Effector memory CD4-positive, alpha-beta T cell (primary cell): Measurements from ENCODE around the gene RBM26.

Experiments used
- DNase-seq, 3 donors: peaks; one replicate each; pipeline ENCODE4 v3.0.0-alpha.2; 2020
- H3K27ac ChIP-seq: 2 replicates; pipeline ENCODE4 v1.7.0; 2013; ENCODE audit warnings: mild to moderate bottlenecking, low read length, moderate library complexity; ENCODE audit not compliant: insufficient read depth, poor library complexity, severe bottlenecking
- H3K27me3 ChIP-seq: replicated peaks from 2 replicates; pipeline ENCODE4 v1.7.0; 2013; ENCODE audit warnings: mild to moderate bottlenecking, low read length; ENCODE audit not compliant: insufficient read depth, control insufficient read depth, poor library complexity, severe bottlenecking
- H3K36me3 ChIP-seq: 2 replicates; pipeline ENCODE4 v1.7.0; 2013; ENCODE audit warnings: mild to moderate bottlenecking, low read length, moderate library complexity; ENCODE audit not compliant: control insufficient read depth, insufficient read depth
- H3K4me1 ChIP-seq: 2 replicates; pipeline ENCODE4 v1.7.0; 2013; ENCODE audit warnings: low read length, mild to moderate bottlenecking; ENCODE audit not compliant: control insufficient read depth, insufficient read depth, poor library complexity, severe bottlenecking
- H3K4me3 ChIP-seq: 2 replicates; pipeline ENCODE4 v1.7.0; 2013; ENCODE audit warnings: low read length, low read depth, mild to moderate bottlenecking; ENCODE audit not compliant: insufficient read depth, poor library complexity, severe bottlenecking
- H3K9me3 ChIP-seq: 2 replicates; pipeline ENCODE4 v1.7.0; 2013; ENCODE audit warnings: mild to moderate bottlenecking, low read length, moderate library complexity; ENCODE audit not compliant: control insufficient read depth

RBM26 gene

DNA sequence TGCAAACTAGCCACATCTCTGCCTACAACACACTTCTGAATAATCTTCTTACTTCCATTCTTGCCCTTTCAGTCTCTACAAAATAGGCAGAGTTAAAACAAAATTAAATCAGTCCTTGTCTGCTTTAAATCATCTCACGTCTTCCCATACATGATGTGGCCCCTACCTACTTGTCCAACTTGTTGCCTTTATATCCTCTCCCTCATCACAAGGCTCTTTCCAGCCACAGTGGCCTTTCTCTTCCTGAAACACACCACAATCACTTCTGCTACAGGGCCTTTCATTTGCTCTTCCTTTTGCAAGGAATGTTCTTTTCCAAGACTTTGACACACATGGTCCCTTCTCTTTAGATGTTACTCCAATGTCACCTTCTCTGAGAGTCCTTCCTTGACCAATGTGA, 1.7 kb downstream of the RBM26 start:
- Histone ChIP-seq H3K36me3 (no peaks in the 10 kb centered on the region), H3K4me1 (peaks cover 19% of the 10 kb centered on the region), H3K9me3 (no peaks in the 10 kb centered on the region), H3K27me3 (no peaks in the 10 kb centered on the region), H3K27ac (peak overlapping the region; percentile 98), H3K4me3 (peak overlapping the region; percentile 88)
- DNase-seq: no peak

GRCh38 chr13:79403113-79403512, 2.9 kb downstream of the RBM26 start:
- Histone ChIP-seq H3K4me1 (peaks cover 19% of the 10 kb centered on the region), H3K27me3 (no peaks in the 10 kb centered on the region), H3K36me3 (no peaks in the 10 kb centered on the region), H3K4me3 (peak overlapping the region; percentile 88), H3K9me3 (no peaks in the 10 kb centered on the region), H3K27ac (no peak overlapping the region)
- no peak for DNase-seq

DNA sequence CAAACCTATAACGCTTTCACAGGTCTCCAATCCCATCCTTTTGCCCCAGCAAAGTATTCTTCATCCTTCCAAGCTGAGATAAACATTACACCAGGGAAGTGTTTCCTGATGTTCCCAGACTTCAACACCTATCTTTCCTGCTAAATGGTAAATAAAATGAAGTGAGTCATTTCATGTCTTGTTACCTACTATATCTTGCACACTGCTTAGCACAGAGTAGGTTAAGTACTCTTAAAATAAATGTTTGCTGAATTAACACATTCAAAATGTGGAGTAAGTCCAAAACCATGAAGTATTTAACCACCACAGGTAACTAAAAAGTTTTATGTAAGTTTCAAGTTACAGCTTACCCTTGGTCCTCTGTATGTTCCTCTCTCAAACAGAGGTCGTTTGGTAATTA, 3.4 kb downstream of the RBM26 start:
- H3K4me3 ChIP-seq: peak overlapping the region; percentile 88
- no peaks in the 10 kb centered on the region for H3K36me3 ChIP-seq

GRCh38 chr13:79402074-79402635, 3.9 kb downstream of the RBM26 start:
- peaks cover 17% of the 10 kb centered on the region for H3K4me1 ChIP-seq
- no peaks in the 10 kb centered on the region for H3K27me3 ChIP-seq
- H3K9me3 ChIP-seq: no peaks in the 10 kb centered on the region
- H3K36me3 ChIP-seq: no peaks in the 10 kb centered on the region
- H3K4me3 ChIP-seq: no peak overlapping the region
- H3K27ac ChIP-seq: no peak overlapping the region
- DNase-seq: no peak

More for the DNA sequence above, 3.4 kb downstream of the RBM26 start:
- no peaks in the 10 kb centered on the region for H3K9me3 ChIP-seq
- DNase-seq: no peak
- H3K4me1 ChIP-seq: peaks cover 19% of the 10 kb centered on the region
- H3K27me3 ChIP-seq: no peaks in the 10 kb centered on the region
- no peak overlapping the region for H3K27ac ChIP-seq

GRCh38 chr13:79401259-79402070, 4.6 kb downstream of the RBM26 start:
- Histone ChIP-seq H3K4me1 (peaks cover 11% of the 10 kb centered on the region), H3K36me3 (no peaks in the 10 kb centered on the region), H3K27ac (no peak overlapping the region), H3K4me3 (no peak overlapping the region), H3K27me3 (no peaks in the 10 kb centered on the region), H3K9me3 (no peaks in the 10 kb centered on the region)
- DNase-seq: no peak

DNA sequence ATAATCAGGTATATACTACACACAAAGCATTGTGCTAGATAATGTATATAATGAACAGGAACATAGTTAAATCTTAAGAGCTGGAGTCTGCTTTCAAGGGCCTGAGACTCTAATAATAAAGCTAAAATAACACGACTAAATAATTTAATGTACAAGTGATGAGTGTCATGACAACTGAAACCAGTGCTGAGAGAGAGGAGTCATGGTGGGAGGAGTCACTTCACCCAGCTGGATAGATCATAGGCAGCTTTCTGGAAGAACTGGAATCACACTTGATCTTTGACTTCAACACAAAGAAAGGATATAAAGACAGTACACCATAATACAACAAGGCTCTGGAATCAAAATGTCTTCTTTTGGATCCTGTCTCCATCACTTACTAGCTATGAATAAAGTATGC, 7.1 kb downstream of the RBM26 start:
- Histone ChIP-seq H3K36me3 (no peaks in the 10 kb centered on the region), H3K4me3 (no peak overlapping the region), H3K9me3 (no peaks in the 10 kb centered on the region), H3K4me1 (peaks cover 19% of the 10 kb centered on the region), H3K27me3 (no peaks in the 10 kb centered on the region), H3K27ac (no peak overlapping the region)
- DNase-seq: no peak

DNA sequence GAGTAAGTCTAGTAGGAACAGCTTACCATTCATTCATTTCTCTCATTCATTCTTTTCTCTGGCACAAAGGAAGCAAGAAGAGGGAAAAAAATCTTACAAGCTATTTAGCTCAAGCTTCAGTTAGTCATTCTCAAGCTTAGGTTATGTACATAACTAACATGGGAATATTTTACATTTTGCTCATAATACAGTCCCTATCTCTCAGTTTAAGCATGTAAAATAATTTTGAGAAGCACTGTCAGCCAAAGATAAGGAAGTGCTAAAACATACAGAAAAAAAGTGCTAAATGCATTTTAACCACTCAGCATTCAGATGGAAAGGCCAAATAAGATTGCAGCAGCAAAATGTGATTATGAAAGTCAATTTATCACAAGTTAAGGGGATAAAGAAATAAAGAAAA, 7.9 kb downstream of the RBM26 start:
- Histone ChIP-seq H3K9me3 (no peaks in the 10 kb centered on the region), H3K4me1 (peaks cover 20% of the 10 kb centered on the region)

DNA sequence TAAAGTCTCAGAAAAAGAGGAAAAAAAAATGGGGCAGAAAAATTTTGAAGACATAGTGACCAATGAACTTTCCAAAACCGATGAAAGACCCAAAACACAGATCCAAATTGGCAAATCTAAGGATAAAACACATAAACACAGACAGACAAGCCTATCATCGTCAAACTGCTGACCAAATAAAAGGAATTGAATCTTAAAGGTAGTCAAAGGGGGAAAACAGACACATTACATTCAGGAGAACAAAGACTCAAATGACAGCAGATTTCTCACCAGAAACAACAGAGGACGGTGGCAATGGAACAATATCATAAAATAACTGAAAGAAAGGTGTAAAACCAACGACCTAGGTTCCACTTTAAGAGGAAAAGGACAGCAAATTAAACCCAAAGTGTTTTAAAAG, 10.2 kb downstream of the RBM26 start:
- no peaks in the 10 kb centered on the region for H3K27me3 ChIP-seq
- H3K27ac ChIP-seq: no peak overlapping the region
- no peaks in the 10 kb centered on the region for H3K36me3 ChIP-seq
- H3K4me3 ChIP-seq: no peak overlapping the region
- H3K4me1 ChIP-seq: peaks cover 21% of the 10 kb centered on the region
- no peaks in the 10 kb centered on the region for H3K9me3 ChIP-seq
- DNase-seq: no peak

More for the DNA sequence above, 7.9 kb downstream of the RBM26 start:
- no peak overlapping the region for H3K4me3 ChIP-seq
- no peak for DNase-seq
- no peaks in the 10 kb centered on the region for H3K36me3 ChIP-seq
- no peaks in the 10 kb centered on the region for H3K27me3 ChIP-seq
- no peak overlapping the region for H3K27ac ChIP-seq

DNA sequence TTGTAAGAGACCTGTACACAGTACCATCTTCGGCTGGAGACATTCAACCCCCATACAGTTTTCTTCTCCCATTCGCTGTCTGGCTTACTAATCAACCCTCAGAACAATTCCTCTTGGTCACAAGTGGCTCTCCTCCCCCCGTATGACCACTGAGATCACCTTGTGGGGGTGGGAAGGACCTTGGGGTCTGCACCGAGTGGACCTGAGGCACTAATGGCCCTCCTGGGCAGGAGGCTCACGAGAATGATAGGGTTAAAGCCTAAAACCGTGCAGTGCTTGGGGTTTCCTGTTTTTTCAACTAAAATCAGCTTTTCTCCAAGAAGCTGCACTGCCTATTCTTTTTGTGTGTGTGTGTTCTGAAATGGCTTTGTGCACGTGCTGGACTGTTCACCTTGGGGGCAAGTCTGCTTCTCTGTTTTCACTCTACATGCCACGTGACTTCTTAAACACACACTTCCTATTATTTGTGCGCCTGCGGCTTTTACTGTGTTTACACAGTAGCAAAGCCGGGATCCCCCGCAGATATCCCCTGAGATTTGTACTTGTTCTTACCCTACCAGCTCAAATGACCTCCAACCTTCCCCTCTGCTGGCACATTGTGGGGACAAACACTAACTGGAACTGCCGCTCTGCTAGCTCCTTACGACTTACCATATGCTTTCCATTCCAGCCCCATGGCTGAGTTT, 12.3 kb downstream of the RBM26 start:
- Histone ChIP-seq H3K4me3 (peak overlapping the region; percentile 43), H3K4me1 (peaks cover 21% of the 10 kb centered on the region), H3K36me3 (no peaks in the 10 kb centered on the region), H3K9me3 (no peaks in the 10 kb centered on the region), H3K27me3 (no peaks in the 10 kb centered on the region), H3K27ac (peak overlapping the region; percentile 65)
- DNase-seq: peak in 1 of 3 donors; percentile 5
